22Rv1 (cell line): Measurements from ENCODE around the gene HORMAD2.
"Not testable (repeated sequence)": the region's sequence is repeated elsewhere in the genome, so short reads cannot be mapped to it uniquely, and the experiment has no call there.

Experiments
- H3K27ac ChIP-seq: fragments of 450-650 bp; 2 replicates; pipeline ENCODE4 v1.5.1; 2017
- CTCF ChIP-seq: fragments of 450-650 bp; IDR thresholded peaks from 2 replicates; pipeline ENCODE4 v1.5.1; 2017; ENCODE audit warnings: mild to moderate bottlenecking
- ZFX ChIP-seq: fragments of 450-650 bp; IDR thresholded peaks from 2 replicates; pipeline ENCODE4 v1.6.1; 2017; ENCODE audit warnings: antibody characterized with exemption, borderline replicate concordance

The HORMAD2 gene

GRCh38 chr22:30198921-30199320, 118.7 kb downstream of the HORMAD2 start:
- TF ChIP-seq ZFX (no peak), CTCF (no peak)
- no peak overlapping the region for H3K27ac ChIP-seq

- H3K27ac ChIP-seq: not testable (repeated sequence)
These were observed 120.6 kb downstream of the HORMAD2 start for GRCh38 chr22:30200905-30201304.

GRCh38 chr22:30201945-30202344, 121.7 kb downstream of the HORMAD2 start:
- H3K27ac ChIP-seq: peak overlapping the region; percentile 49; the same call in 1 of the 2 replicates
- TF ChIP-seq ZFX (no peak), CTCF (no peak)

GRCh38 chr22:30202531-30203006, 122.3 kb downstream of the HORMAD2 start:
- TF ChIP-seq CTCF: no peak
- TF ChIP-seq ZFX: no peak
- H3K27ac ChIP-seq: peak overlapping the region; percentile 49

GRCh38 chr22:30204015-30204741, 123.9 kb downstream of the HORMAD2 start:
- TF ChIP-seq ZFX (no peak), CTCF (no peak)
- no peak overlapping the region for H3K27ac ChIP-seq

- no peak overlapping the region for H3K27ac ChIP-seq
These were observed 124.5 kb downstream of the HORMAD2 start for GRCh38 chr22:30204742-30205111.

GRCh38 chr22:30205281-30206115, 125.2 kb downstream of the HORMAD2 start:
- H3K27ac ChIP-seq: no peak overlapping the region
- TF ChIP-seq CTCF (no peak), ZFX (no peak)

More at GRCh38 chr22:30204742-30205111, 124.5 kb downstream of the HORMAD2 start:
- no peak for TF ChIP-seq CTCF
- no peak for TF ChIP-seq ZFX
